DMS79 treated with DMSO at 0.1 percent for 48 hours (cell line): ENCODE data around the gene GPR15.
"Not testable (repeated sequence)": the region's sequence is repeated elsewhere in the genome, so short reads cannot be mapped to it uniquely, and the experiment has no call there.

Experiments used
- DNase-seq: peaks from one replicate; lab custom pipeline; 2025; lab: John Stamatoyannopoulos, UW

GPR15 gene

DNA sequence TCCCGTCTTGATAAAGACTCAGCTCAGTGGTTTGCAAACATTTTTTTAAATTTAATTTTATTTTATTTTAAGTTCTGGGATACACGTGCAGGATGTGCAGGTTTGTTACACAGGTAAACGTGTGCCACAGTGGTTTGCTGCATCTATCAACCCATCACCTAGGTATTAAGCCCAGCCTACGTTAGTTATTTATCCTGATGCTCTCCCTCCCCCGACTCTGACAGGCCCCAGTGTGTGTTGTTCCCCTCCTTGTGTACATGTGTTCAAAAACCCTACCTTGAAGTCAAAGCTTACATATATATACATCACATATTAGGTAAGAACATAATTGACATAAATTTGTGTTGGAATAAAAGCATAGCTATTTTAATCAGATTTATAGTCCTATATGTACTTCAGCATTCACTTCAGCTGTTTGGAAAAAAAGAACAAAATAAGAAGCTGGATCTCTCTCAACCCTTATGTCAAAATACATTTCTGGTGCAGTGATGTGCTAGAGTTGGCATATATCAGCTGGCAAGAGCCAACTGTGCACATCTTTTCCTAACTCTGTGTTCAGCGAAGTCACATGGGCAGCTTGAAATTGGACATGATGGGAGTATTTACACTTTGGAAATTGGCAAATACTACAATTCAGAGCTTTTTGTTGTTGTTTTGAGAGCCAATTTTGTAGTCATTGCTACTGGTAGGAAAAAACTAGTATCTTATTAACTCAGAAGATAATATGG, 26.5 kb downstream of the GPR15 start:
- no peak for DNase-seq

DNA sequence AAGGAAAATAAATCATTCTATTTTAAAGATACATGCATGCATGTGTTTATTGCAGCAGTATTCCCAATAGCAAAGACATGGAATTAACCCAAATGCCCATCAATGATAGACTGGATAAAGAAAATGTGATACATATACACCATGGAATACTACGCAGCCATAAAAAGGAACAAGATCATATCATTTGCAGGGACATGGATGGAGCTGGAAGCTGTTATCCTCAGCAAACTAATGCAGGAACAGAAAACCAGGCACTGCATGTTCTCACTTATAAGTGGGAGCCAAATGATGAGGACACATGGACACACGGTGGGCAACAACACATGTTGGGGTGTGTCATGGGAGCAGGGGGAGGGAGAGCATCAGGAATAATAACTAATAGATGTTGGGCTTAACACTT, 28.0 kb downstream of the GPR15 start:
- not testable (repeated sequence) for DNase-seq

DNA sequence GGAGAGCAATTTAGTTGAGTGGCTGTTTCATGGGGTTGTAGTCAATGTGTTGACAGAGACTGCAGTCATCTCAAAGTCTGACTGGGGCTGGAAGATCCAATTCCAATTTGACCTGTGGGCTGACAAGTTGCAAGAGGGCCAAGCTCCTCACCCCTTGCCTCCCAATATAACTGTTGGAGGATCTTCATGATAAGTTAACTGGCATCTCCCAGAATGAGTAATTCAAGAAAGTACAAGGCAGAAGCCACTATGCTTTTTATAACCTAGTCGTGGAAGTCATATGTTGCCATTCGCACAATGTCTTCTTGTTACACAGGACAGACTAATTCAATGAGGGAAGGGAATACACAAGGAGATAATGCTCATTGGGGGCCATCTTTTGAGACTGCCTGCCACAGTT, 29.1 kb downstream of the GPR15 start:
- no peak for DNase-seq

DNA sequence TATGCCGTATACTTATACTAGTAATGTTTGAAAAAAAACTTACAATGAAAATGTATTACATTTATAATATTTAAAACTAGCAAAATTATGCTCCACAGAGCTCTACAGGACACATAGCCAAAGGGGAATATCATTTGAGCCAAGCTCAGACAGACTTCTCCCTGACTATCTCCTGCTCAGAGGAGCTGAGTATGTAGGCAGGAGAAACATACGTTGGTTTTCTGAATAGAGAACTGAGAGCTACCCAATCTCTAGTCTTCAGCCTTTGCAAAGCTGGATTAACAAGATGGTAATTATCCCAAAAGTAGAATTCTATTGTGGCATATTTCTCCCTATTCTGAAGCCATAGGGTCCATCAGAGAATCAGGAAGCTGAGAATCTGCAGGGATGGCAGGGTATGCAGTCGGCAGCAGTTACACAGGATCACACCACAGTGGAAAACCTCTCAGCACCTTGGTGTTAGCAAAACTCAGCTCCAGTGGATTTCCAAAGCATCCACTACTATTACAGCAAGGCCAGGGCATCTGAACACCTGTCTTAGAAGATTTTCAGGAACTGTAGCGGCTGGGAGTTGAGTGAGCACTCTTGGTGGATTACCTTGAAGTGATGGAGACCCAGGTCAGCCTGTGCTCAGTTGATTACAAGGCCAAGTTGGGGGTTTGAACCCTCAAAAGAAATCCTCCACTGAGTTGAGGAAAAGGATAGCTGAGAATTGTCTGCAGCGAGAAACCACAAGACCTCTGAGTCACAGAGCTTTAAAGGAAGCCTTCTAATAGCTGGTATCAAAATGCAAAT, 30.1 kb downstream of the GPR15 start:
- DNase-seq, result no peak

DNA sequence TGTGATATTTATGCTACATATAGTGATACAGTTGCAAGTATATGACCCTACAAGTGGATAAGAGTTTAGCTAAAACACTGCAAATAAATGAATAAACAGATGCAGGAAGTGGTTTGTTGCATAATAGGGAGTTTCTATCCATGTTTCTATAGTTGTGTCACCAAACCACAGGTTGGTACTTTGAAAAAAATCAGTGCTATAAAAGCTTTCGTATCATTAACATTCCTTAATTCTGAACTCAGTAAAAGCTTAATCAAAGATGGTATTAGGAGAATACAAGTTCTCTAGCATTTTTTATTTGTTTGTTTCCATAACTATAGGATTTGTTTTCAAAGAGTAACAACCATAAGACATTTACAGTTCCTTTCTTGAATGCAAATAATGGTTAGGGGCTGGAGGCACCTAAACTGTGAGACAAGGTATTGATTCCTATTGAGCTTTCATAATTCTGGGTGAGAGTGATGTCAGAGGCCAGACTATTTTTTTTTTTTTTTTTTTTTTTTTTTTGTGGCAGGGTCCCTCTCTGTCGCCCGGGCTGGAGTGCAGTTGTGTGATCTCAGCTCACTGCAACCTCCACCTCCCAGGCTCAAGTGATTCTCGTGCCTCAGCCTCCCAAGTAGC, 32.0 kb downstream of the GPR15 start:
- no peak for DNase-seq

DNA sequence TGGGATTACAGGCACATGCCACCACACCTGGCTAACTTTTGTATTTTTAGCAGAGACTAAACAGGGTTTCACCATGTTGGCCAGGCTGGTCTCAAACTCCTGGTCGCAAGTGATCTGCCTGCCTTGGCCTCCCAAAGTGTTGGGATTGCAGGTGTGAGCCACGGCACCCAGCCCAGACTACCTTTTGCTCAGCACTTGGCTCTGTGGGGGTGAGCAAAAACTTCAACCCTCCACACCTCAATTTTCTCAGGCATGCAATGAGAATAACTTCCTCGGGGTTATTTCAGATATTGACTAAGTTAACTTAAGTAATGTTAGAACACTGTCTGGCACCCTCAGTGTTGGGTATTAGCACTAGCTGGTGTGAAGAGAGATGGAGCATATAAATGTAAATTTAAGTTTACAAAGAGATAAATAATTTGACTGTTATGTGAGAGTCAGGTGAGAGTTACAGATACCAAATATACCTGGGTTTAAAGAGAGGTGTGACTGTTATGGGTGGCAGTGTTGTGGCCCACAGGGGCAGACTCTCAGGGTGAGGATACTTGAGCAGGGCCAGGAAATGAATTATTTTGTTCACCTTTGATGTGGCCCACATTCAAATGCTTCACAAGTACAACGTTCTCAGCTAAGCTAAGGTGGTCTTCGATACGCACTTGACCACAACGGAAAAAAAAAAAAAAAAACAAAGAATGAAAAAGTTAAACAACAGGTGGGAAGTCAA, 32.7 kb downstream of the GPR15 start:
- DNase-seq, result no peak

DNA sequence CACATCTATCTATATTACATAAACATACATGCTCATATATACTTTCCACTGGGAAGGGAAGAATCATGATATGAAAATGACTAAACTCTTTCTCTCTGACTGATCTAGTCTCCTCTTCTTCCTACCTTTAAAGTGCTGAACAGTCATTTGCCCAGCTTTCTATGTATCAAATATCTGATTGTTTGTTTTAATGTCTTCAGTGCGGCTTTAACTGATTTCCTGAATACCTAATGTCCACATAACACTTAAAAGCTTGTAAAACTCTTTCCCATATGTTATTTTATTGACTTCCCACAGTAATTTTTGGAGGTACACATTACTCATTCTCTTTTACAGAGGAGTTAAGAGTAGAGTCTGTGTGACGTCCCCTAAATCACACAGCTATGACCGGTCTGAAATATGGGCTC, 33.5 kb downstream of the GPR15 start:
- no peak for DNase-seq

DNA sequence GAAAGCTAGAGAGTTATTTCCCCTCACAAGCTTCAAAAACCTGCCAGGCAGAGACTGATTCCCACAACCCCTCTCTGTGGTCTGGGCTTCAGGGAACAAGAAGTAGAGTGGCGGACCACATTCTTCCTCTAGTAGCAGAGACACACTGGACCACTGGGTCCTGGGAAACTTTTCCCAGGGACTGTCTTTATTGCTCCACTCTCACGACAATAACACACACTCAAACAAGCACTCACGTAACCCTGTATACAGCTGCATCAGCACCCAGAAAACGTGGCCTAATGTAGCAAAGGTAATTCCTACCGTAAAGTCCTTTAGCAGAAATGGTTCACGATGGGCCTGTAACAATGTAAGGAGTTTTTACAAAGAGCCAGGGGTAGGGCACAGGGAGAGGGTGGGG, 34.1 kb downstream of the GPR15 start:
- no peak for DNase-seq

DNA sequence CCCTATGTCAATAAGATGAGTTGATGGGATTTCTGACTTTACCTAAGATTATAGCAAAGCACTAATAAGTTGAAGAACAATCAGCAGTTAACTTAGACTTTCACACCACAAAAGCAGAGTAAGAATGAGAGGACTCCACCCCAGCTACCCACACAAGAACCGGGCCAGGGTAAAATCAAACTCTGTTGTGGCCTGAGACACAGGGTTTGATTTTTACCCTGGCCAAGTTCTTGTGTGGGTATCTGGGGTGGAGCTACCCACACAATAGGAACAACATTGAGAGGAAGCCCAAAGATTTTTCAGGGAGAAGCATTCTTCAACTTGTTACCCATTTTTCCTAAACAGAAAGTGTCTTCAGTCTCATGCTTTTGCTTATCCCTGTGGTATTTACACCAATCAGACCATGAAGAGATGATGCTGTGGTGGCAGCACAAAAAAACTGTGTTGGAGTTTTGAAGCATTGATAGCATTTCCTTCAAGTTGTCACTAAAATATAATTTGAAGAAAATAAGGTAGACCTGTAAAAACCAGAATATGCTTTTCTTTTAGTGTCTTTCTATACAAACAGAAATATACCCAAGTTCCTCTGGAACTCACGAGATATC, 36.0 kb downstream of the GPR15 start:
- DNase-seq, result no peak

DNA sequence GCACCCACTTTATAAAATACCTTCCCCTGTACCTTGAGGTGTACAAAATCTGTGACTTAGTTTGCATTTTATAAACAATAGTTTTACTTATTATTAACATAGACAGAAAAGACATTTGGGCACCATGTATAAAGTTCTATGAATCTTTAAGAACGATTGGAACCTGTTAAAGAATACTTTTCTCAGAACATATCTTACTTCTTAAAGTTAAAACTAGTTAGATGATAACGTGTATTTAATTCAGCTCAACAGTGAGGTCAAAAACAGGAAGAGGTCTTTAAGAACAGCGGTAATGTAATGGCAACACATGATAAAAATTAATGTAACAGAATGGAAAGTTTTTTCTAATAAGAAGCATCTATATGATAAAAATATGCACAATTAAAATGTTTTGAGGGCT, 36.6 kb downstream of the GPR15 start:
- no peak for DNase-seq

DNA sequence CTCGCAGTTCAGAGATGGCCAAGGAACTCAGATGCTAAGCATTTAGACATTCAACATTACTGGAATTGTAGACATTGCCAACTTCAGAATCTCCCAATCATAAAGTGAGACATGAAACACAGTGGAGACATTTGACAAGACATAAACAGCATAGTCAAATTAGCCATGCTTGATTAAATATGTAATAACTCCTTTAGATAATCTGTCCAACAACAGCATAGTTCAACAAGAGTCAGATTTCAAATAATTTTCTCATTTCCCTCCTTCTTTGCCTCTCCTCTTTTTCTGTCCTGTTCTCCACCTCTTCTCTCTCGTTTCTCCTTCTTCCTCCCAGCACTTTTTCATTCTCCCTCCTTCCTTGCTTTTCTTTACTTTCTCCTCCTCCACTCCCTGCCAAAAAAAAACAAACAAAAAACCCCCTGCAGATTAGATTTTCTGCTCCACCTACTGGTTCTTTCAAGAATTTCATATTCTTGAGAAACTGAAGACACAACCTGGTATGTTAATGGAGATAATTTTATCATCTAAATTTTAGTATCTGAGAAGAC, 41.5 kb downstream of the GPR15 start:
- no peak for DNase-seq

DNA sequence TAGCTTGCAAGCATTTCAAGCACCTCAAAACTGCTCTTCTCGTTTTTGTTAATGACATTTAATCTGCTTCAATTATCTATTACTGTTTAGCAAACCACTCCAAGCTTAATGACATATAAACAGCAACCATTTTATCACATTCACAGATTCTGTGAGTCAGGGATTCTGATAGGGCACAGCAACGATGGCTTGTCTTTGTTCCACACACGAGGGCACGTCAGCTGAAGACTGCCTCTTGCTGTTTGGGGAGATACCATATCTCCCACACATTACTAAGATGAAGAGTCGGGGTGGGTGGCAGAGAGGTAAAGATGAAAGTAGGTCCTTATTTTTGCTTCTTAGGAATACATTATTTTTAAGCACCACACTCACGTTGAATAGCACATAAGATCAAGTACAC, 42.4 kb downstream of the GPR15 start:
- no peak for DNase-seq

DNA sequence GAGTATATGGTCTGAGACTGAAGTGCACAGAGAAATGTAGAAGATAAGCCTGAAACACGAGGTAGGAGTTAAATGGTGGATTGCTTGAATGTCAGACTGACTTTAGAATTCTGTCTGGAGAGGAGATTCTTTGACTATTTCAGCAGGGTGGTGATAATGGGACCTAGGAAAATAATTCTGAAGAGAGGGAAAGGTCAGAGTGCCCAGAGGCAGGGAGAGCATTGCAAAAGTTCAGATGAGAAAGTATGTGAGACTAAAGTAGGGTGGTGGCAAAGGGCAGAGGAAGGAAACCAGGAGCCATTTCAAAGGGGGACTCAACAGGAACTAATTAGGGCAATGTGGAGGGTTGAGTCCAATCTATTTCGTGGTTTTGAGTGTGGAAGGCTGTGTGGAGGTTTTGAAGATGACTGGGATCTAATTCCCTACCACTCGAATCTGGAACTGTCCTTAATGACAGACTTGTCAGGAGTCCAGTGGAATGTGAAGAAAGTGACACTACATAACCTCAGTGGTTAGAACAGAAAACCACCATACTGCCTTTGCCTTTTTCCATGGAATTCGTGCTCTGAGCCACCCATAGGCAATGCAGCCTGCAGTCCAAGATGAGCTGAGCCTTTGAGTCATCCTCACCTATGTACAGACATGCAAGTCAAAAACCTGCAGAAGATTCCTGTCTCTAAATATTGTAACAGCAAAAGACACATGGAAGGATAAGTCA, 45.6 kb downstream of the GPR15 start:
- DNase-seq, result no peak

DNA sequence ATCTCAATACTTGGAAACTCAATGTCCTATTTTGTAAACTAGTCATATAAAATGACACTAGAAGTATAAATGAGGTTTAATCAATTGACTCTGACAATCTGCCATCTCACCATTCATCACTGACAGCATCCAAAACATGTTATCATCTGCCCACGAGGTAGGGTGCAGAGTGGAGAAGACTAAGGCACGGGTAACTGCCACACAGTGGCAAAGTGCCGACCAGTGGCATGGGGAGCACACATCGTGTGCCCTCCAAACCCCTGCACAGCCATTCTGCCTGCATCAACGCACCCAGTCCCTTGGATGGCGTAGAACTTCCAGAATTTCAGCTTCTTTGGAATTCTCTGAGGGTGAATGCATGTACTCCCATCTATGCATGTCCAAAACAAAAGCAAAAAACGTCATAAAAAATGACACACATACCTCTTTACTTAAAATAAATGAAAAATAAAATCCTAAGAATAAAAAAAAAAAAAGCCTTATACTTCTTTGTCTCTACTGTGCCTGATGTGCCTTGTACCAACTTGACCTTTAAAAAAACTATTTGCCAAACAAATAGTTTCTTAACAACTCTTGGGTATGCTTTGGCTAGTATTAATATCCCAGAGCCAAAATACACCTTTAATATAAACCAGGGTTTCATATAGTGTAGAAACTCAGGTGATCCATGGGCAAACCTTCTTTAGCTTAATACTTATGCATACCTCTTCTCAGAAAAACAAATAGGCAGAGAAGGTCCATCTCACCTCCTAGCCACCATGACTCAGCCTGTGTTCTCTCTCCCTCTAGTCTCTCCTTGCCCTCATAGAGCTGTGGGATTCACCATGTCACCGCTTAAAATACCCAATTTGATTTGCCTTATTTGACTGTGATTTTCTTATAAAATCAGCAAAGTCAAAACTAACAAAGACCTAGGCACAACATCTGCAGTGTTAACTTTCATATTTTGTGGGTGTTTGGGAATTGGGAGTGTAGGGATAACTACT, 48.9 kb downstream of the GPR15 start:
- DNase-seq, result no peak

DNA sequence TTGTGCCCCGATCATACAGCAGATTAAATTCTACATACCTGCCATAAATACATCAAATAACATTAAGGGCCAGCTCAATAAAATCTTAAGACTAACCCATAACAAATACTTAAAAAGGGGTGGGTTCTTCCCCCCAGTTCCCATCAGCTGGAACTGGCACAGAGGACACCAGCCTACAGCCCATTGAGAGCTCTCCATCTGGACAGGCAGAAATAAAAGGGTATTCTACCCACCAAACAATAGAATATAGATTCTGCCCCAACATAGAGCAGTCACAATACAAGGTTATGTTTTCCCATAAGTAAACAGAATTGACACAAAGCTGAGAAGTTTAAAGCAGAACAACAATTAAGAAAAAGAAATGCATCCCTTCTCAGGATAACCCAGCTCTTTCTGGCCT, 49.7 kb downstream of the GPR15 start:
- DNase-seq, result no peak

DNA sequence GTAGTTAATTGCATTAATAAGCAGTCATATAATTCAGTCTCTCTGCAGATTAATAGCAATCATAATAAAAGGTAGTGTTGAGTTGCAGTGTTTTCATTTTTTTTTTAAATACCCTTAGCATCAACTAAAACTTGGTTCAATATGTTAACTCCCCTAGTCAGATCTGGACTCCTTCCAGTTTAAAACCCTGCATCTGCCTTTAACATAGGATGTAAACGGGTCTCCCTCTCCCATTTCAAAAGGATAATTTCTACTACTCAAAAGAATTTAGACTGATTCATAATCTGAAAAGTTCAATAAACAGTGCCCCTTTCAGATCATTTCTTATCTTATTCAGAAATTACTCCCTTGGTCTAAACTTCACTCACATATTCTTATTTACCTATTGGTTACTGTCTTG, 50.3 kb downstream of the GPR15 start:
- no peak for DNase-seq

DNA sequence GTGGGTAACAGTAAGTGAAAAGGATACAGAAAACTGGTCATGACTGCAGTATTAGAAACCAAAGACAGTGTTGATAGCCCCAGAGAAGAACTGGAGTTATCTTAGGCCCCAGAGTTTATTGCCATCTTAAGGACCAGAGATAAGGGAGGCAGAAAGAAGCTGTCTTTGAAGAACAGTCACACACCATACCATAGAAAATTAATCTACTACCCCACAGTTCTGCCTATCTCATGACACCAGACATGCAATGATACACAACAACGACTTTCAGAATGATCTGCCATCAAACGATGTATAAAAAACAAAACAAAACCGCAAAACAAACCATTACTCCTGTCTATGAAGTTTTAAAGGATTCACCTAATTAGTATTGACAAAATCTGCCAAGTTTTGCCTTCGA, 52.0 kb downstream of the GPR15 start:
- no peak for DNase-seq
